ENCODE measurements around the gene LOXL1.

GRCh38 chr15:73982222-73982962, 56.1 kb downstream of the LOXL1 start:
- TF ChIP-seq CTCF (optimal IDR thresholded peaks at IDR 0.05 in 1 of 3, IDR thresholded peaks at IDR 0.05 in 1 of 3, conservative IDR thresholded peaks at IDR 0.05 in 1 of 3; ENCODE audit: extremely low read depth in 1 of 3, insufficient read depth in 2 of 3, low read length in 3 of 3) (peak in 1 of 3 experiments; percentile 3), EZH2 (IDR thresholded peaks at IDR 0.05; ENCODE audit: low read length) (no peak)

Measured in keratinocyte (primary cell).